ENCODE data around the gene KPNB1.

Gene KPNB1

GRCh38 chr17:47728214-47728877, 78.6 kb downstream of the KPNB1 start:
- no peak for DNase-seq (ENCODE audit: low read depth in 2 of 2)
- no peak for TF ChIP-seq CTCF (IDR thresholded peaks at IDR 0.05; ENCODE audit: low read depth, low read length)

DNA sequence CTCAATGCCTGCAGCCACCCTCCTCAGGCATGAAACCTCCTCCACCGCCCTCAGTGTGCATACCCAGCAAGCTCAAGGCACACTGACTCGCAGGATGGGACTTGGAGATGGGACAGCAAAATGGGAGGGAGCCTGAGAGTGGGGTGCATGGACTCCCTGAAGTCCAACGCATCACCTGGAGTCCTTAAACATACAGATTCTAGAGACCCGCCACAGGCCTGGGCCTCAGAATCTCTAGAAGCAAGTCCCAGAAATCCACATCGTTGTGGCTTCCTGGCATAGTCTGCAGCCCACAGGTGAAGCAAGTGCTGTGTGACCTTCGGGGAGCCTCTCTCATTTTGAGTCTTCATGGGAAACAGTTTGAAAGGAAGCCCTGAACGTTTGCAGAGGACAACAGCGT, 79.8 kb downstream of the KPNB1 start:
- no peak for DNase-seq (ENCODE audit: low read depth in 2 of 2)
- no peak for TF ChIP-seq CTCF (IDR thresholded peaks at IDR 0.05; ENCODE audit: low read depth, low read length)
- H3K4me3 ChIP-seq (replicated peaks in 1 of 2; ENCODE audit: low read depth in 2 of 2, low read length in 2 of 2): no peak overlapping the region

More at GRCh38 chr17:47728214-47728877, 78.6 kb downstream of the KPNB1 start:
- H3K4me3 ChIP-seq (replicated peaks in 1 of 2; ENCODE audit: low read depth in 2 of 2, low read length in 2 of 2): no peak overlapping the region

DNA sequence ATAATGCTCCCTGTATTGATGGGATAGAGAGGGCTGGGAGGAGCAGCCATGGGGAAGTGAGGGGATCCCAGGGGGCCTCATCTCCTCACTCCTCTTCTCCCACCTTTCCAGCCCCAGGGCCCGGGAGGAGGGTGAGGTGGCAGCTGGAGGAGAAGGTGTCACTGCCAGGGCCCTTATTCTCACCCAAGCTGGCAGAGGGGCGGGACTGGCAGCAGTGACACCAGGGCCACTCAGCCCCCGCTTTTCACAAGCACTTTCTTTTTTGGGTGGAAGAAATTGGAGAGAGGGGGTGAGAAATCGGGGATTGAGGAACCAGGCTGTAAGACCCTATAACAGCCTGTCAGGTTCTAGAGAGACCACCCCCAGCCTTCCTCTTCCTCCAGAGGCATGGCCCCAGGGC, 81.0 kb downstream of the KPNB1 start:
- no peak for DNase-seq (ENCODE audit: low read depth in 2 of 2)
- no peak for TF ChIP-seq CTCF (IDR thresholded peaks at IDR 0.05; ENCODE audit: low read depth, low read length)
- no peak overlapping the region for H3K4me3 ChIP-seq (replicated peaks in 1 of 2; ENCODE audit: low read depth in 2 of 2, low read length in 2 of 2)

GRCh38 chr17:47731396-47731795, 81.7 kb downstream of the KPNB1 start:
- no peak for DNase-seq (ENCODE audit: low read depth in 2 of 2)
- TF ChIP-seq CTCF (IDR thresholded peaks at IDR 0.05; ENCODE audit: low read depth, low read length): no peak
- no peak overlapping the region for H3K4me3 ChIP-seq (replicated peaks in 1 of 2; ENCODE audit: low read depth in 2 of 2, low read length in 2 of 2)

GRCh38 chr17:47732399-47733046, 82.8 kb downstream of the KPNB1 start:
- TF ChIP-seq CTCF (IDR thresholded peaks at IDR 0.05; ENCODE audit: low read depth, low read length): no peak
- DNase-seq (ENCODE audit: low read depth in 2 of 2): no peak
- no peak overlapping the region for H3K4me3 ChIP-seq (replicated peaks in 1 of 2; ENCODE audit: low read depth in 2 of 2, low read length in 2 of 2)

- H3K4me3 ChIP-seq (replicated peaks in 1 of 2; ENCODE audit: low read depth in 2 of 2, low read length in 2 of 2): no peak within 1 kb of the TSS
- TF ChIP-seq CTCF (IDR thresholded peaks at IDR 0.05; ENCODE audit: low read depth, low read length): no peak
Observed at GRCh38 chr17:47733047-47733673, 83.4 kb downstream of the KPNB1 start, which contains the start of gene TBX21. Gene TBX21 (plus strand): TSS chr17:47733236. CDS start chr17:47733455, 219 bp downstream.

More at GRCh38 chr17:47733047-47733673, 83.4 kb downstream of the KPNB1 start, which contains the start of gene TBX21:
- peak; percentile 13 to 14 for DNase-seq (ENCODE audit: low read depth in 2 of 2)

Measured in cardiac fibroblast (primary cell).